ENCODE measurements around the gene TMUB1. TPM values are rescaled to one million over a fixed set of nuclear protein-coding genes. Genes with fewer than 3 reads are reported as not detected.

Gene TMUB1
- total and polyA plus RNA-seq, 12 donors, result 5.2 to 152 (median 43.4) TPM

- Histone ChIP-seq H3K4me3 (no peak overlapping the region), H3K36me3 (replicated peaks in 1 of 2) (peaks cover 0 to 27% of the 10 kb centered on the region in 2 donors), H3K4me1 (replicated peaks in 1 of 2) (peaks cover 0 to 7% of the 10 kb centered on the region in 2 donors), H3K27me3 (no peaks in the 10 kb centered on the region), H3K9me3 (replicated peaks in 1 of 3) (no peaks in the 10 kb centered on the region), H3K27ac (no peak overlapping the region)
- no peak for TF ChIP-seq CTCF (IDR thresholded peaks at IDR 0.05)
- no peak for TF ChIP-seq POLR2A (IDR thresholded peaks at IDR 0.05)
- no peak for DNase-seq
- WGBS, 4 donors, result 14 to 46% (median 33%) methylated on average over 3 to 114 of the region's 114 CpGs
- intact Hi-C loops (cut with DNase I), result no loop called here
Observed at GRCh38 chr7:151115121-151115835, 32.0 kb upstream of the TMUB1 start.

- 39 to 83% (median 55%) methylated on average over 28 to 101 of the region's 101 CpGs for WGBS, 4 donors
- no peak for TF ChIP-seq POLR2A (IDR thresholded peaks at IDR 0.05)
- no peak for TF ChIP-seq CTCF (IDR thresholded peaks at IDR 0.05)
- Histone ChIP-seq H3K27me3 (no peaks in the 10 kb centered on the region), H3K4me3 (no peak overlapping the region), H3K9me3 (replicated peaks in 1 of 3) (no peaks in the 10 kb centered on the region), H3K36me3 (replicated peaks in 1 of 2) (peaks cover 0 to 19% of the 10 kb centered on the region in 2 donors), H3K4me1 (replicated peaks in 1 of 2) (peaks cover 0 to 7% of the 10 kb centered on the region in 2 donors), H3K27ac (peak overlapping the region in 1 of 5 donors; percentile 19)
- intact Hi-C loops (cut with DNase I), result loop anchor here (5.0 kb wide), 3 partner anchors 92 to 217 kb away; partner anchors contain the start of gene ATG9B (in 1 of the 2)
- DNase-seq, result no peak
Observed at GRCh38 chr7:151114151-151115090, 31.1 kb upstream of the TMUB1 start.

- no peak for DNase-seq
- intact Hi-C loops (cut with DNase I), result loop anchor here (5.0 kb wide), 3 partner anchors 91 to 216 kb away; partner anchors contain the start of gene ATG9B (in 1 of the 2)
- peaks cover 0 to 10% of the 10 kb centered on the region in 2 donors for H3K36me3 ChIP-seq (replicated peaks in 1 of 2)
- TF ChIP-seq POLR2A (IDR thresholded peaks at IDR 0.05), result no peak
- no peak for TF ChIP-seq CTCF (IDR thresholded peaks at IDR 0.05)
- no peaks in the 10 kb centered on the region for H3K9me3 ChIP-seq (replicated peaks in 1 of 3)
- WGBS, 4 donors, result 77 to 82% (median 80%) methylated on average over 7 to 13 of the region's 13 CpGs
- no peaks in the 10 kb centered on the region for H3K27me3 ChIP-seq
- H3K27ac ChIP-seq, result peak overlapping the region in 2 of 5 donors; percentile 19 to 26
- peaks cover 0 to 7% of the 10 kb centered on the region in 2 donors for H3K4me1 ChIP-seq (replicated peaks in 1 of 2)
- no peak overlapping the region for H3K4me3 ChIP-seq
Observed at GRCh38 chr7:151113344-151114150, 30.3 kb upstream of the TMUB1 start.
